HG02840 (cell line): ENCODE measurements around the gene RHOXF2.
"Not testable (repeated sequence)": the region's sequence is repeated elsewhere in the genome, so short reads cannot be mapped to it uniquely, and the experiment has no call there.

ENCODE experiments used
- ATAC-seq: cut with Tn5 transposase; IDR thresholded peaks from one replicate; pipeline ENCODE4 v1.9.1; 2021; ENCODE audit warnings: mild to moderate bottlenecking, moderate library complexity, moderate number of reproducible peaks; ENCODE audit not compliant: unreplicated experiment, low FRiP score

Gene RHOXF2

GRCh38 chrX:120196626-120197283 lies 38.3 kb downstream of the RHOXF2 start:
- not testable (repeated sequence) for ATAC-seq

DNA sequence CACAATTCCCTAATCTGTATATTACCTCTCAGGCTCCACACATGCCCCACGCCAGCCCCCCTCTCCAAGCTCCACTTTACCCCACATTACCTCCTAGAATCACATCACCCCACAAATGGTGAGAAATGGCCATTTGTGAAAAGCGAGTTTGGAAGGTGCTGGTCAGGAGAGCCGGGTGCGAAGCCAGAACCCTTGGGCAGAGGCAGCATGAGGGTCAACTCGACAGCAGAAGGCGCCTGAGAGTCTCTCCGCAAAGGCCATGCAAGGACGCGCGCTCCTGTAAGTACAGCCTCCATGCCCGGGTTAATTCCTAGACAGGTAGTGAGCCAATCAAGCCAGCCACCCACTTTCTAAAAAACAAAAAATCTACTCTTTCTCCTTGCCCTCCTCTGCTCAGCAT lies 42.4 kb downstream of the RHOXF2 start:
- ATAC-seq: no peak

DNA sequence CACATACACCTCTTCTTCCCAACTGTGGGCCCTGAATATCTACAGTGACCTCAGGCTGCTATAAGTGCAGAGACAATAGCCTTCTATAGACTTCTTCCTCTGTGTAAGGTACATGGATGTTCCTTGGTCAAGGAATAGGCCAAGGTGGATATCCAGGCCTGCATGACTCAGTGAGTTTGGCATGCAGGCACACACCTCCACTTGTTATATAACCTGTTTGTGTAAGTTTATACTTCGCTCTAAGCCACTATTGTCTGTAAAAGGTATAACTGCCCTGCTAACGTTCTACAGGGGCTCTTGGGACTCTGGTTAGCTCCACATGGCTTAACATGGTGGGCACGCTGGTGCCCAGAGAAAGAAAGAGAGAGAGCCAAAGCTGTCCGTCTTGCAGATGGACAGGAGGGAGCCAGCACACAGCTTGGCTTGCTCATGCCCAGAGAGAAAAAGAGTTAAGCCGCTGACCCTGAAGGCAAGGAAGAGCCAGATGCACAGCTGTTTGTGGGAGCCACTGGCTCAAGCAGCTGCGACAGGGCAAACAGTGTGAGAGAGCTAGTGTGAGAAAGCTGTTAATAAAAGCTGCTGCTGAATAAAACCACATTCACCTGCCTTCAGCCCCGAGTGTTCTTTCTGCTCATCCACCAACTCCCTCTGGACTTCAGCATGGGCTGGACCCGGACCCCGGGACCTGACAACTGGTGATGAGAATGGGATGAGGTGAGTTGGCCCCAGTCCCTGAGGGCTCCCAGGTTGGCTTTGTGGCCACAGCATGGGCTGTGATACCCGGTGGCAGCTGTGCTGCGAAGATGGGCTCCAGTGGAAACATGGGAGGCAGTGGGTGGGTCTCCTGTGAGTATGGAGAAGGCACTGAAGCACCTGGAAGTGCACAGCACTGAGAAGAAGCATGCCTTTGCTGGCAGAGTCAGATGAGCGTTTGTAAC lies 47.7 kb downstream of the RHOXF2 start:
- ATAC-seq: no peak

GRCh38 chrX:120207009-120207605 lies 48.7 kb downstream of the RHOXF2 start:
- ATAC-seq: no peak

- ATAC-seq: no peak
Observed at GRCh38 chrX:120213438-120214265, 55.2 kb downstream of the RHOXF2 start.
